BLaER1 (cell line): ENCODE data around the gene TMEM200B.
"Not testable (repeated sequence)": the region's sequence is repeated elsewhere in the genome, so short reads cannot be mapped to it uniquely, and the experiment has no call there.

Experiments used
- H3K27ac ChIP-seq: shearing (Covaris generic); formaldehyde crosslinking; 2 replicates; pipeline ENCODE4 v1.8.1; 2022
- H3K27me3 ChIP-seq: shearing (Covaris generic); formaldehyde crosslinking; 2 replicates; pipeline ENCODE4 v1.8.1; 2022
- H3K36me3 ChIP-seq: shearing (Covaris generic); formaldehyde crosslinking; 2 replicates; pipeline ENCODE4 v1.8.1; 2022
- H3K4me1 ChIP-seq: shearing (Covaris generic); formaldehyde crosslinking; 2 replicates; pipeline ENCODE4 v1.8.1; 2022
- H3K4me2 ChIP-seq: shearing (Covaris generic); formaldehyde crosslinking; 2 replicates; pipeline ENCODE4 v1.8.1; 2022
- H3K4me3 ChIP-seq: shearing (Covaris generic); formaldehyde crosslinking; 2 replicates; pipeline ENCODE4 v1.8.1; 2022
- H3K9ac ChIP-seq: shearing (Covaris generic); formaldehyde crosslinking; 2 replicates; pipeline ENCODE4 v1.8.1; 2022
- H3K9me3 ChIP-seq: shearing (Covaris generic); formaldehyde crosslinking; 2 replicates; pipeline ENCODE4 v1.8.1; 2022
- H4K20me1 ChIP-seq: shearing (Covaris generic); formaldehyde crosslinking; 2 replicates; pipeline ENCODE4 v1.8.1; 2022
- Cebpa-rat ChIP-seq: shearing (Covaris generic); IDR thresholded peaks from 2 replicates; pipeline ENCODE4 v1.8.1; 2022

Gene TMEM200B

GRCh38 chr1:29159773-29160172 is 36.1 kb upstream of the TMEM200B start:
- no peak for TF ChIP-seq Cebpa-rat
- Histone ChIP-seq H3K27me3 (peaks cover 3% of the 10 kb centered on the region; the same call in 1 of the 2 replicates), H3K36me3 (peaks cover 96% of the 10 kb centered on the region), H3K4me3 (no peak overlapping the region), H3K4me2 (no peak overlapping the region), H3K9ac (no peak overlapping the region), H4K20me1 (peaks cover 100% of the 10 kb centered on the region), H3K27ac (no peak overlapping the region), H3K9me3 (no peaks in the 10 kb centered on the region), H3K4me1 (peaks cover 4% of the 10 kb centered on the region; the same call in 1 of the 2 replicates)

- H3K9me3 ChIP-seq: no peaks in the 10 kb centered on the region
- H4K20me1 ChIP-seq: peaks cover 98% of the 10 kb centered on the region
- TF ChIP-seq Cebpa-rat: no peak
- H3K36me3 ChIP-seq: peaks cover 96% of the 10 kb centered on the region
- no peak overlapping the region for H3K27ac ChIP-seq
- peaks cover 3% of the 10 kb centered on the region; the same call in 1 of the 2 replicates for H3K27me3 ChIP-seq
- no peak overlapping the region for H3K4me3 ChIP-seq
- no peak overlapping the region for H3K4me2 ChIP-seq
- peaks cover 4% of the 10 kb centered on the region; the same call in 1 of the 2 replicates for H3K4me1 ChIP-seq
- H3K9ac ChIP-seq: no peak overlapping the region
Measured at GRCh38 chr1:29157269-29157601, 33.5 kb upstream of the TMEM200B start.

- H3K4me3 ChIP-seq: no peak overlapping the region
- H3K27ac ChIP-seq: no peak overlapping the region
- H3K4me1 ChIP-seq: peaks cover 4% of the 10 kb centered on the region; the same call in 1 of the 2 replicates
- no peaks in the 10 kb centered on the region for H3K9me3 ChIP-seq
- H4K20me1 ChIP-seq: peaks cover 98% of the 10 kb centered on the region
- no peak overlapping the region for H3K9ac ChIP-seq
- peaks cover 3% of the 10 kb centered on the region; the same call in 1 of the 2 replicates for H3K27me3 ChIP-seq
- peaks cover 96% of the 10 kb centered on the region for H3K36me3 ChIP-seq
- no peak for TF ChIP-seq Cebpa-rat
- H3K4me2 ChIP-seq: no peak overlapping the region
Measured at GRCh38 chr1:29156543-29157268, 33.0 kb upstream of the TMEM200B start.

GRCh38 chr1:29152046-29152805 is 28.5 kb upstream of the TMEM200B start:
- H3K4me1 ChIP-seq: no peaks in the 10 kb centered on the region
- H3K27ac ChIP-seq: no peak overlapping the region
- no peak overlapping the region for H3K4me3 ChIP-seq
- no peaks in the 10 kb centered on the region for H3K9me3 ChIP-seq
- TF ChIP-seq Cebpa-rat: no peak
- no peak overlapping the region for H3K4me2 ChIP-seq
- no peak overlapping the region for H3K9ac ChIP-seq
- peaks cover 100% of the 10 kb centered on the region for H3K36me3 ChIP-seq
- peaks cover 3% of the 10 kb centered on the region; the same call in 1 of the 2 replicates for H3K27me3 ChIP-seq
- H4K20me1 ChIP-seq: peaks cover 92% of the 10 kb centered on the region

GRCh38 chr1:29150346-29150745 is 26.6 kb upstream of the TMEM200B start:
- not testable (repeated sequence) for H3K4me3 ChIP-seq, H3K4me1 ChIP-seq, H3K27me3 ChIP-seq, H3K9me3 ChIP-seq, H3K9ac ChIP-seq, H3K4me2 ChIP-seq, H3K27ac ChIP-seq
- peaks cover 100% of the 10 kb centered on the region for H3K36me3 ChIP-seq
- H4K20me1 ChIP-seq: peaks cover 92% of the 10 kb centered on the region

- Histone ChIP-seq H3K9ac (no peak overlapping the region), H3K4me2 (no peak overlapping the region), H4K20me1 (peaks cover 80% of the 10 kb centered on the region), H3K9me3 (no peaks in the 10 kb centered on the region), H3K27me3 (no peaks in the 10 kb centered on the region), H3K36me3 (peaks cover 93% of the 10 kb centered on the region), H3K4me1 (no peaks in the 10 kb centered on the region), H3K27ac (no peak overlapping the region), H3K4me3 (no peak overlapping the region)
- TF ChIP-seq Cebpa-rat: no peak
Measured at GRCh38 chr1:29148656-29149491, 25.2 kb upstream of the TMEM200B start.

GRCh38 chr1:29145739-29146437 is 22.2 kb upstream of the TMEM200B start:
- H3K27me3 ChIP-seq: no peaks in the 10 kb centered on the region

GRCh38 chr1:29144178-29144577 is 20.5 kb upstream of the TMEM200B start:
- no peak overlapping the region for H3K4me2 ChIP-seq
- H3K27ac ChIP-seq: no peak overlapping the region
- peaks cover 49% of the 10 kb centered on the region for H4K20me1 ChIP-seq
- H3K9me3 ChIP-seq: no peaks in the 10 kb centered on the region
- no peak overlapping the region for H3K9ac ChIP-seq
- peaks cover 54% of the 10 kb centered on the region for H3K36me3 ChIP-seq
- no peaks in the 10 kb centered on the region for H3K4me1 ChIP-seq
- no peaks in the 10 kb centered on the region for H3K27me3 ChIP-seq
- H3K4me3 ChIP-seq: no peak overlapping the region
- TF ChIP-seq Cebpa-rat: no peak

More at GRCh38 chr1:29145739-29146437, 22.2 kb upstream of the TMEM200B start:
- Histone ChIP-seq H3K27ac (no peak overlapping the region), H4K20me1 (peaks cover 57% of the 10 kb centered on the region), H3K4me1 (no peaks in the 10 kb centered on the region), H3K36me3 (peaks cover 72% of the 10 kb centered on the region), H3K4me3 (no peak overlapping the region), H3K9me3 (no peaks in the 10 kb centered on the region), H3K4me2 (no peak overlapping the region), H3K9ac (no peak overlapping the region)
- TF ChIP-seq Cebpa-rat: no peak

GRCh38 chr1:29142714-29143113 is 19.0 kb upstream of the TMEM200B start:
- no peaks in the 10 kb centered on the region for H3K9me3 ChIP-seq
- H3K4me2 ChIP-seq: no peak overlapping the region
- peaks cover 40% of the 10 kb centered on the region for H3K36me3 ChIP-seq
- no peaks in the 10 kb centered on the region for H3K27me3 ChIP-seq
- H3K27ac ChIP-seq: no peak overlapping the region
- TF ChIP-seq Cebpa-rat: no peak
- H4K20me1 ChIP-seq: peaks cover 36% of the 10 kb centered on the region
- H3K4me3 ChIP-seq: no peak overlapping the region
- no peak overlapping the region for H3K9ac ChIP-seq
- no peaks in the 10 kb centered on the region for H3K4me1 ChIP-seq
